ENCODE results near the gene HSD3B2. TPM values are rescaled to one million over a fixed set of nuclear protein-coding genes. Genes with fewer than 3 reads are reported as not detected.

Gene HSD3B2
- total and polyA plus RNA-seq, 2 experiments from 2014 or later, result not detected

DNA sequence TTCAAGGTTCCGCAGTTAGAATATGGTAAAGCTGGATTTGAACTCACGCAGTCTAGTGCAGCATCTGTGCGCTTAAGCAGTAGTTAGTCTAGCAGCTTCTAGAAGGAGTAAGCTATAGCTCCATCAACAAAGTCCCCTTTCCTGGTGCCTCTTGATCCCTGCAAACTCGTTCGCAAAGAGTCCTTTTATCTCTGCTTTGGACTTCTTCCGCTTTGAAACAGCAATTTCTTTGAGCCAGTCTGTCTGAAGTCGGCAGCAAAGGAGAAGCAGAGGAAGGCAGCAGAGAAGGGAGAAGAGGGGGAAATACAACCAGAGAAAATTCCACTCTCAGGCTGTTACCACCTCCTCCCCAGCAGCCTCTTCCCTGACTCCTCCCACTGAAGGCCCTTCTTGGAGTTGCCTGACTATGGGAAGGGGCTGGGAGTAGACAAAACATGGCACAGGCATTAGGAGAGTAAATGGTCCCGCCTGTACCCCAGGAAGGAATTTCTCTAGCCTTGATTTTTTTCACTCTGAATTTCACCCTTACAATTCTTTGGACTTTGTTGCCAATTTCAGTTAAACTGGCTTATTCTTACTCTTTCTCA, 25.9 kb downstream of the HSD3B2 start (continued):
- TF ChIP-seq, protein P1, sequence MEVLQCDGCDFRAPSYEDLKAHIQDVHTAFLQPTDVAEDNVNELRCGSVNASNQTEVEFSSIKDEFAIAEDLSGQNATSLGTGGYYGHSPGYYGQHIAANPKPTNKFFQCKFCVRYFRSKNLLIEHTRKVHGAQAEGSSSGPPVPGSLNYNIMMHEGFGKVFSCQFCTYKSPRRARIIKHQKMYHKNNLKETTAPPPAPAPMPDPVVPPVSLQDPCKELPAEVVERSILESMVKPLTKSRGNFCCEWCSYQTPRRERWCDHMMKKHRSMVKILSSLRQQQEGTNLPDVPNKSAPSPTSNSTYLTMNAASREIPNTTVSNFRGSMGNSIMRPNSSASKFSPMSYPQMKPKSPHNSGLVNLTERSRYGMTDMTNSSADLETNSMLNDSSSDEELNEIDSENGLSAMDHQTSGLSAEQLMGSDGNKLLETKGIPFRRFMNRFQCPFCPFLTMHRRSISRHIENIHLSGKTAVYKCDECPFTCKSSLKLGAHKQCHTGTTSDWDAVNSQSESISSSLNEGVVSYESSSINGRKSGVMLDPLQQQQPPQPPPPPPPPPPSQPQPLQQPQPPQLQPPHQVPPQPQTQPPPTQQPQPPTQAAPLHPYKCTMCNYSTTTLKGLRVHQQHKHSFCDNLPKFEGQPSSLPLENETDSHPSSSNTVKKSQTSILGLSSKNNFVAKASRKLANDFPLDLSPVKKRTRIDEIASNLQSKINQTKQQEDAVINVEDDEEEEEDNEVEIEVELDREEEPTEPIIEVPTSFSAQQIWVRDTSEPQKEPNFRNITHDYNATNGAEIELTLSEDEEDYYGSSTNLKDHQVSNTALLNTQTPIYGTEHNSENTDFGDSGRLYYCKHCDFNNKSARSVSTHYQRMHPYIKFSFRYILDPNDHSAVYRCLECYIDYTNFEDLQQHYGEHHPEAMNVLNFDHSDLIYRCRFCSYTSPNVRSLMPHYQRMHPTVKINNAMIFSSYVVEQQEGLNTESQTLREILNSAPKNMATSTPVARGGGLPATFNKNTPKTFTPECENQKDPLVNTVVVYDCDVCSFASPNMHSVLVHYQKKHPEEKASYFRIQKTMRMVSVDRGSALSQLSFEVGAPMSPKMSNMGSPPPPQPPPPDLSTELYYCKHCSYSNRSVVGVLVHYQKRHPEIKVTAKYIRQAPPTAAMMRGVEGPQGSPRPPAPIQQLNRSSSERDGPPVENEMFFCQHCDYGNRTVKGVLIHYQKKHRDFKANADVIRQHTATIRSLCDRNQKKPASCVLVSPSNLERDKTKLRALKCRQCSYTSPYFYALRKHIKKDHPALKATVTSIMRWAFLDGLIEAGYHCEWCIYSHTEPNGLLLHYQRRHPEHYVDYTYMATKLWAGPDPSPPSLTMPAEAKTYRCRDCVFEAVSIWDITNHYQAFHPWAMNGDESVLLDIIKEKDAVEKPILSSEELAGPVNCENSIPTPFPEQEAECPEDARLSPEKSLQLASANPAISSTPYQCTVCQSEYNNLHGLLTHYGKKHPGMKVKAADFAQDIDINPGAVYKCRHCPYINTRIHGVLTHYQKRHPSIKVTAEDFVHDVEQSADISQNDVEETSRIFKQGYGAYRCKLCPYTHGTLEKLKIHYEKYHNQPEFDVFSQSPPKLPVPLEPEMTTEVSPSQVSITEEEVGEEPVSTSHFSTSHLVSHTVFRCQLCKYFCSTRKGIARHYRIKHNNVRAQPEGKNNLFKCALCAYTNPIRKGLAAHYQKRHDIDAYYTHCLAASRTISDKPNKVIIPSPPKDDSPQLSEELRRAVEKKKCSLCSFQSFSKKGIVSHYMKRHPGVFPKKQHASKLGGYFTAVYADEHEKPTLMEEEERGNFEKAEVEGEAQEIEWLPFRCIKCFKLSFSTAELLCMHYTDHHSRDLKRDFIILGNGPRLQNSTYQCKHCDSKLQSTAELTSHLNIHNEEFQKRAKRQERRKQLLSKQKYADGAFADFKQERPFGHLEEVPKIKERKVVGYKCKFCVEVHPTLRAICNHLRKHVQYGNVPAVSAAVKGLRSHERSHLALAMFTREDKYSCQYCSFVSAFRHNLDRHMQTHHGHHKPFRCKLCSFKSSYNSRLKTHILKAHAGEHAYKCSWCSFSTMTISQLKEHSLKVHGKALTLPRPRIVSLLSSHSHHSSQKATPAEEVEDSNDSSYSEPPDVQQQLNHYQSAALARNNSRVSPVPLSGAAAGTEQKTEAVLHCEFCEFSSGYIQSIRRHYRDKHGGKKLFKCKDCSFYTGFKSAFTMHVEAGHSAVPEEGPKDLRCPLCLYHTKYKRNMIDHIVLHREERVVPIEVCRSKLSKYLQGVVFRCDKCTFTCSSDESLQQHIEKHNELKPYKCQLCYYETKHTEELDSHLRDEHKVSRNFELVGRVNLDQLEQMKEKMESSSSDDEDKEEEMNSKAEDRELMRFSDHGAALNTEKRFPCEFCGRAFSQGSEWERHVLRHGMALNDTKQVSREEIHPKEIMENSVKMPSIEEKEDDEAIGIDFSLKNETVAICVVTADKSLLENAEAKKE (CRISPR knock-in tag; IDR thresholded peaks at IDR 0.05), result no peak
- TF ChIP-seq CREB1 (CRISPR knock-in tag; IDR thresholded peaks at IDR 0.05; ENCODE audit: low read depth) (no peak), EZH2 (IDR thresholded peaks at IDR 0.05; ENCODE audit: low read depth, unreplicated experiment) (no peak), JUNB (IDR thresholded peaks at IDR 0.05; ENCODE audit: unreplicated experiment) (no peak), STAT1 (IDR thresholded peaks at IDR 0.05; ENCODE audit: unreplicated experiment) (no peak), POLR2AphosphoS5 (IDR thresholded peaks at IDR 0.05; ENCODE audit: low read depth) (no peak)

DNA sequence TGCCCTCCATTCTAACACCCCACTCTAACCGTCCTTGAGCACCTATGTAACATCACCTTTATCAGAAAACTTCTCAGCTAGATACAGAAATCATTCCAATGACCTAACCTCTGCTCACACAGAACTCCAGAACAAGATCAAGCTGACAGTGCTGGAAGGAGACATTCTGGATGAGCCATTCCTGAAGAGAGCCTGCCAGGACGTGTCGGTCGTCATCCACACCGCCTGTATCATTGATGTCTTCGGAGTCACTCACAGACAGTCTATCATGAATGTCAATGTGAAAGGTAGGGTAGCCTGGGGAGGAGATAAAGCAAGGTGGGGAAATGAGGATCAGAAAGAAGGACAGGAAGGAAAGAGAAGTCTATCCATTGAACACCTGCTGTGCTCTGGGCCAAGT, 27.8 kb downstream of the HSD3B2 start:
- DNase-seq (ENCODE audit: low spot score) (no peak), ATAC-seq (no peak)
- no peaks in the 10 kb centered on the region for H3K79me2 ChIP-seq (replicated peaks; ENCODE audit: insufficient read depth)
- Mint-ChIP-seq H3K36me3 (ENCODE audit: low read depth) (no peaks in the 10 kb centered on the region), H3K4me3 (no peak overlapping the region), H3K27me3 (ENCODE audit: insufficient read depth, low read depth, poor library complexity) (no peaks in the 10 kb centered on the region), H3K27ac (no peak overlapping the region), H3K9me3 (no peaks in the 10 kb centered on the region), H3K4me1 (no peaks in the 10 kb centered on the region)
- H3K36me3 ChIP-seq (ENCODE audit: insufficient read depth), result no peaks in the 10 kb centered on the region
- H4K20me1 ChIP-seq (replicated peaks; ENCODE audit: insufficient read depth), result no peaks in the 10 kb centered on the region
- H3K4me1 ChIP-seq (ENCODE audit: insufficient read depth), result no peaks in the 10 kb centered on the region
- no peak overlapping the region for H2AFZ ChIP-seq
- no peak overlapping the region for H3K4me2 ChIP-seq
- no peak overlapping the region for H3K4me3 ChIP-seq
- H3K9me2 ChIP-seq (ENCODE audit: insufficient read depth), result no peaks in the 10 kb centered on the region
- no peaks in the 10 kb centered on the region for H3F3A ChIP-seq (replicated peaks; ENCODE audit: low read depth)
- H3K27me3 ChIP-seq (ENCODE audit: insufficient read depth), result no peaks in the 10 kb centered on the region
- no peak overlapping the region for H3K27ac ChIP-seq (ENCODE audit: low read depth)
- TF ChIP-seq NANOG (IDR thresholded peaks at IDR 0.05; ENCODE audit: borderline replicate concordance) (no peak), ZNF114 (CRISPR knock-in tag; IDR thresholded peaks at IDR 0.05) (no peak), CREB1 (CRISPR knock-in tag; IDR thresholded peaks at IDR 0.05; ENCODE audit: low read depth) (no peak), POLR2AphosphoS5 (IDR thresholded peaks at IDR 0.05; ENCODE audit: low read depth) (no peak)
- TF ChIP-seq, protein P1 (CRISPR knock-in tag; IDR thresholded peaks at IDR 0.05), result no peak
